Large intestine (tissue), 12 donors: Measurements from ENCODE around the gene MPG. TPM values are rescaled to one million over a fixed set of nuclear protein-coding genes. Genes with fewer than 3 reads are reported as not detected.
"Not testable (repeated sequence)": the region's sequence is repeated elsewhere in the genome, so short reads cannot be mapped to it uniquely, and the experiment has no call there.

Experiments used
- DNase-seq, 2 donors: peaks; one replicate each; pipeline versions ENCODE4 v3.0.0 to v3.0.0-alpha.2; 2013
- H3K27ac ChIP-seq: one replicate; pipeline ENCODE4 v1.5.1; 2013; ENCODE audit warnings: low read length
- H3K27me3 ChIP-seq: 2 replicates; pipeline ENCODE4 v1.6.1; 2013; ENCODE audit warnings: low read length; ENCODE audit not compliant: control insufficient read depth, insufficient read depth
- H3K36me3 ChIP-seq: 2 replicates; pipeline ENCODE4 v1.6.1; 2013; ENCODE audit warnings: low read length; ENCODE audit not compliant: control insufficient read depth, insufficient read depth
- H3K4me1 ChIP-seq: one replicate; pipeline ENCODE4 v1.6.1; 2013; ENCODE audit warnings: low read length; ENCODE audit not compliant: control insufficient read depth, insufficient read depth
- H3K4me3 ChIP-seq: one replicate; pipeline ENCODE4 v1.5.1; 2013; ENCODE audit warnings: low read length
- H3K9me3 ChIP-seq: one replicate; pipeline ENCODE4 v1.6.1; 2013; ENCODE audit warnings: mild to moderate bottlenecking, low read depth, low read length, moderate library complexity; ENCODE audit not compliant: control insufficient read depth
- WGBS: methylation state at CpG from one replicate; pipeline ENCODE4 v1.1.5; 2013; ENCODE audit warnings: low lambda C conversion rate; ENCODE audit not compliant: insufficient coverage; 5-methylcytosine and 5-hydroxymethylcytosine counted together
- long read RNA-seq, 11 donors: transcript quantifications; one replicate each; lab custom pipeline, GENCODE V29; 2026
- polyA plus RNA-seq: library from polyadenylated mRNA; unstranded; fragments of 120-200 nt; gene quantifications from one replicate; pipeline ENCODE4 v1.2.1, GENCODE V29; 2013

The MPG gene
- 31.2 TPM for polyA plus RNA-seq
- long read RNA-seq, donor 1, transcript MPG-202 (4 exons, 1,205 nt), result major isoform, 7 of 8 reads
- long read RNA-seq, donor 1, partial matches to known transcripts, result 0 of 8 reads
- long read RNA-seq, donor 1, other reads (novel, unspliced or antisense), result 0 of 8 reads
- long read RNA-seq, donor 2, transcript MPG-202 (4 exons, 1,205 nt), result major isoform, 31 of 69 reads
- long read RNA-seq, donor 2, partial matches to known transcripts, result 38 of 69 reads
- long read RNA-seq, donor 2, other reads (novel, unspliced or antisense), result 0 of 69 reads
- long read RNA-seq, donor 3, result 0 reads
- long read RNA-seq, donor 4, partial matches to known transcripts, result 0 of 3 reads
- long read RNA-seq, donor 4, other reads (novel, unspliced or antisense), result 0 of 3 reads
- long read RNA-seq, donor 5, transcript MPG-202 (4 exons, 1,205 nt), result major isoform, 15 of 16 reads
- long read RNA-seq, donor 5, partial matches to known transcripts, result 0 of 16 reads
- long read RNA-seq, donor 5, other reads (novel, unspliced or antisense), result 0 of 16 reads
- long read RNA-seq, donor 6, transcript MPG-202 (4 exons, 1,205 nt), result major isoform, 27 of 41 reads
- long read RNA-seq, donor 6, partial matches to known transcripts, result 13 of 41 reads
- long read RNA-seq, donor 6, other reads (novel, unspliced or antisense), result 0 of 41 reads
- long read RNA-seq, donor 7, transcript MPG-202 (4 exons, 1,205 nt), result major isoform, 10 of 11 reads
- long read RNA-seq, donor 7, partial matches to known transcripts, result 0 of 11 reads
- long read RNA-seq, donor 7, other reads (novel, unspliced or antisense), result 0 of 11 reads
- long read RNA-seq, donor 8, transcript MPG-202 (4 exons, 1,205 nt), result major isoform, 22 of 23 reads
- long read RNA-seq, donor 8, partial matches to known transcripts, result 0 of 23 reads
- long read RNA-seq, donor 8, other reads (novel, unspliced or antisense), result 0 of 23 reads
- long read RNA-seq, donor 9, transcript MPG-202 (4 exons, 1,205 nt), result major isoform, 40 of 49 reads
- long read RNA-seq, donor 9, partial matches to known transcripts, result 7 of 49 reads
- long read RNA-seq, donor 9, other reads (novel, unspliced or antisense), result 0 of 49 reads
- long read RNA-seq, donor 10, transcript MPG-202 (4 exons, 1,205 nt), result major isoform, 26 of 26 reads
- long read RNA-seq, donor 10, partial matches to known transcripts, result 0 of 26 reads
- long read RNA-seq, donor 10, other reads (novel, unspliced or antisense), result 0 of 26 reads
- long read RNA-seq, donor 11, transcript MPG-202 (4 exons, 1,205 nt), result major isoform, 20 of 22 reads
- long read RNA-seq, donor 11, partial matches to known transcripts, result 0 of 22 reads
- long read RNA-seq, donor 11, other reads (novel, unspliced or antisense), result 0 of 22 reads

DNA sequence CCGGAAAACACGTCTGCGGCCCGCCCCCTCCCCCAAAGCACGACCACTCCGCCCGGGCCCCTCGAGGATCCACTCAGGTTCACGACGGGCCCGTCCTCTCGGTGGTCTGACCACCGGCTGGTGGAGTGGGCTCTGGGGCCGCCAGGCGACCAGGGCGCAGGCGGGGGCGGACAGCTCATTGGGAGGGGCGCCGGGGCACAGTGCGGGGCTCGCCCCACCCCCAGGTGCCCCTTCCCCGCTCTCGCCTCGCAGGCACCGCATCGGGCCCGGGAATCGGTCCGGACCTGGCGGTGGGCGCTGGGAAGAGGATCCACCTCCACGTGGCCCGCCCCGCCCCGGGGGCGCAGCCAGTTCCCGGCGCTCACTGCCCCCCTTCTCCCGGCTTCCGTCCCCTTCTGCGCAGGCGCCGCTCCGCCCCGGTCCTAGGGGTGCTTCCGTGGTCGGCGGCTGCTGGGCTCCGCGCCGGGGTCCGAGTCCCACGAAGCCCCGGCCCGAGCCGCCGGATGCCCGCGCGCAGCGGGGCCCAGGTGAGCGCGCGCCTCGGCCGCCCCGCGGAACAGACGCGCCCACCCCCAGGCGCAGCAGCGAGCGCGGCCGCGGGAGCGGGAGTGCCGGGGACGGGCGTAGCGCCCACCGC lies at the start of gene MPG:
MPG (plus strand) TSS at position 419 of the 637 bp plus-strand sequence; CDS start at position 504, 85 bp downstream.
- peaks cover 24% of the 10 kb centered on the region for H3K4me1 ChIP-seq
- H3K27ac ChIP-seq, result peak within 1 kb of the TSS; percentile 59
- H3K27me3 ChIP-seq, result peaks cover 3% of the 10 kb centered on the region
- no CpG with 5 or more reads among the region's 83 CpGs for WGBS
- H3K4me3 ChIP-seq, result peak within 1 kb of the TSS; percentile 71
- H3K36me3 ChIP-seq, result peaks cover 11% of the 10 kb centered on the region
- peak; percentile 72 to 80 for DNase-seq
- no peaks in the 10 kb centered on the region for H3K9me3 ChIP-seq

- H3K27me3 ChIP-seq, H3K4me1 ChIP-seq, H3K36me3 ChIP-seq, H3K9me3 ChIP-seq, H3K27ac ChIP-seq, H3K4me3 ChIP-seq, DNase-seq: not testable (repeated sequence)
- no CpG with 5 or more reads among the region's 7 CpGs for WGBS
Observed at GRCh38 chr16:30627-31026, 47.4 kb upstream of the MPG start.

DNA sequence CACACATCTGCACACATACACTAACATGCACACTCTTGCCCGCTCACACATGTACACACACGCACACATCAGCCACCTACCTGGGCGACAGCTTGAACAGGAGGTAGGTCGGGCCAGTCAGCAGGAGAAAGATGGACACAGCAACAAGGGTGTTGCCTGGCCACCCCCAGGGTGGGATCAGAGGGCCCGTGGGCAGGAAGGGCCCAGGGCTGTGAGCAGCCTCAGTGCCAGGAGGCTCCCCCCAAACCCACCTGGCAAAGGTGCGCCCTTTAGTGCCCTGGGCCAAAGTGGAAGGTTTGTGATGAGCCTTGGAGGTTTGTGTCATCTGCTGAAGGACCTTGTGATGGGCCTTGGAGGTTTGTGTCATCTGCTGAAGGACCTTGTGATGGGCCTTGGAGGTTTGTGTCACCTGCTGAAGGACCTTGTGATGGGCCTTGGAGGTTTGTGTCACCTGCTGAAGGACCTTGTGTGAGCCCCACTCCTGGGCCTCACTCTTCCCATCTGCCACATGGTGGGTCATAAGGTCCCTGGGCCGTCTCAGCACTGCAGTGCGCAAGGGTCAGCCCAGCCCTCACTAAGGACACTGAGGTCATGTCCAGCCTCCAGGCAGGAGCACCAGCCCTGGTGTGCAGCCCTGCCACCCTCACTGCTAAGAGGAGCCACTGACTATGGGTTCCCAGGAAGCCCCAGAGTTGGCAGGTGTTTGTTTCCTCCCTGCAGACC lies 44.7 kb upstream of the MPG start:
- H3K27ac ChIP-seq, H3K27me3 ChIP-seq, H3K9me3 ChIP-seq, H3K36me3 ChIP-seq, H3K4me3 ChIP-seq, DNase-seq, H3K4me1 ChIP-seq: not testable (repeated sequence)
- no CpG with 5 or more reads among the region's 8 CpGs for WGBS

GRCh38 chr16:33877-34647 lies 44.0 kb upstream of the MPG start:
- Histone ChIP-seq H3K9me3 (no peaks in the 10 kb centered on the region), H3K27ac (no peak overlapping the region), H3K36me3 (no peaks in the 10 kb centered on the region), H3K27me3 (no peaks in the 10 kb centered on the region), H3K4me1 (no peaks in the 10 kb centered on the region), H3K4me3 (no peak overlapping the region)
- DNase-seq, result no peak
- WGBS, result no CpG with 5 or more reads among the region's 21 CpGs

GRCh38 chr16:34648-34987 lies 43.4 kb upstream of the MPG start:
- Histone ChIP-seq H3K9me3 (no peaks in the 10 kb centered on the region), H3K27me3 (no peaks in the 10 kb centered on the region), H3K36me3 (no peaks in the 10 kb centered on the region), H3K4me3 (no peak overlapping the region), H3K27ac (no peak overlapping the region), H3K4me1 (no peaks in the 10 kb centered on the region)
- DNase-seq, result no peak
- WGBS, result no CpG with 5 or more reads among the region's 6 CpGs

GRCh38 chr16:35011-35677 lies 42.9 kb upstream of the MPG start:
- Histone ChIP-seq H3K27ac (no peak overlapping the region), H3K27me3 (no peaks in the 10 kb centered on the region), H3K4me1 (no peaks in the 10 kb centered on the region), H3K4me3 (no peak overlapping the region), H3K9me3 (no peaks in the 10 kb centered on the region), H3K36me3 (no peaks in the 10 kb centered on the region)
- WGBS, result no CpG with 5 or more reads among the region's 17 CpGs
- no peak for DNase-seq

DNA sequence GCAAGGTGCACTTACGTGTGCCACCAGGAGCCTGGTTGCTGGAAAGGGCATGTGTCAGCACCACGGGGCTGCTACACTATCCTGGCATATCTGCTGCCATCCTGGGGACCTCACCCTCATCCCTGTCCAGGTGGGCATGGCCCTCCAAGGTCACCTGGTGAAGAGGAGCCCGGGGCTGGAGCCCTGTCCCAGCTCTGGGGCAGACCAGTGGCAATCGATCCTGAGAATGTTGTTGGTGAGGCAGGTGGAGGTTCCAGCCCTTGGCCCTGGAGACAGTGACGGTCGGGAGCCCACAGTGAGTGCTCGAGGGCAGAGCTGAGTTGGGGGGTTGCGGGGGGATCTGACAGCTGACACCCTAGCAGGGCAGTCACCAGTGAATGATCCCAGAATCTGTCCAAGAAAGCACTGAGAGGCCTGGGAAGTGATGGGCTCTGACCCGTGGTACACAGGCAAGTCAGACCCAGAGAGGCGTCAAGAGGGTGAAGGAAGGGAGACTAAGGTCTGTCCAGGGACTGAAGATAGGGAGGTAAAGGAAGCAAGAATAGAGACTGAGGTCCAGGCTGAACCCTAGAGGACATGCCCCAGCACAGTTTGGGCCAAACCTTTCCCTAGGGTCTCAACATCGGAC lies 42.2 kb upstream of the MPG start:
- H3K4me1 ChIP-seq, result no peaks in the 10 kb centered on the region
- no peaks in the 10 kb centered on the region for H3K27me3 ChIP-seq
- no peaks in the 10 kb centered on the region for H3K9me3 ChIP-seq
- no peak for DNase-seq
- no peak overlapping the region for H3K27ac ChIP-seq
- H3K36me3 ChIP-seq, result no peaks in the 10 kb centered on the region
- whole genome bisulfite sequencing, result no CpG with 5 or more reads among the region's 11 CpGs
- H3K4me3 ChIP-seq, result no peak overlapping the region

DNA sequence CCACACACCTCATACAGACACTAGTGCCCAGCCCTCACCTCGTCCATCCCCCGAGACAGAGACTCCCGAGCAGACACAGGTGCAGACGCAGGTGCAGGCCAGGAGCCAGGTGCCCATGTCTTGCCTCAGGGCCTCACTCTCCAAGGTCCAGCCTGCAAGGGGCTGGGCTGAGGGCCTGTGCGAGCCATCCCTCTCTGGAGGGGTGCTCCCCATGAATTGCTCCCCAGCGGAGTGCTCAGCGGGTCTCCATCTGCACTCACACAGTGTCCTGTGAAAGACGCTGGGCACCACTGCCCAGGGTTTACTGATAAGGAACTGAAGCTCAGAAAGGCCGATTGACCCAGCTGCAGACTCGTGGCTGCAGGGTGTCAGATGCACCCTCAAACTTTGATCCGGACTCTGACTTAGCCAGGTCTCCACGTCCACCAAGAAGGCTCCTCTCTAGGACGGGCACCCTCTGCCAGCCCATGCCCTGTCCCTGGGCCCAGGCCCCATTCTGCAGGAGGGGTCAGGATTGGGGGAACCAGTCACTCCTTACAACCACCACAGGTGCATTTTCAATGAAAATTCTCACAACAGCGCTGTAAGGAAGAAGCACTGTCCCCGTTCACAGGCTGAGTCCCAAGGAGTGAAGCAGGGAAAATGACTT lies 41.6 kb upstream of the MPG start:
- no peaks in the 10 kb centered on the region for H3K27me3 ChIP-seq
- 83% methylated on average over 1 of the region's 15 CpGs for WGBS
- H3K9me3 ChIP-seq, result peaks cover 2% of the 10 kb centered on the region
- no peak overlapping the region for H3K27ac ChIP-seq
- no peaks in the 10 kb centered on the region for H3K4me1 ChIP-seq
- no peak overlapping the region for H3K4me3 ChIP-seq
- no peaks in the 10 kb centered on the region for H3K36me3 ChIP-seq
- DNase-seq, result no peak
